GM21619 (cell line): ENCODE data around the gene ANHX.
"Not testable (repeated sequence)": the region's sequence is repeated elsewhere in the genome, so short reads cannot be mapped to it uniquely, and the experiment has no call there.

Experiments used
- ATAC-seq: cut with Tn5 transposase; IDR thresholded peaks from one replicate; pipeline ENCODE4 v1.9.1; 2021; ENCODE audit not compliant: unreplicated experiment

The ANHX gene

DNA sequence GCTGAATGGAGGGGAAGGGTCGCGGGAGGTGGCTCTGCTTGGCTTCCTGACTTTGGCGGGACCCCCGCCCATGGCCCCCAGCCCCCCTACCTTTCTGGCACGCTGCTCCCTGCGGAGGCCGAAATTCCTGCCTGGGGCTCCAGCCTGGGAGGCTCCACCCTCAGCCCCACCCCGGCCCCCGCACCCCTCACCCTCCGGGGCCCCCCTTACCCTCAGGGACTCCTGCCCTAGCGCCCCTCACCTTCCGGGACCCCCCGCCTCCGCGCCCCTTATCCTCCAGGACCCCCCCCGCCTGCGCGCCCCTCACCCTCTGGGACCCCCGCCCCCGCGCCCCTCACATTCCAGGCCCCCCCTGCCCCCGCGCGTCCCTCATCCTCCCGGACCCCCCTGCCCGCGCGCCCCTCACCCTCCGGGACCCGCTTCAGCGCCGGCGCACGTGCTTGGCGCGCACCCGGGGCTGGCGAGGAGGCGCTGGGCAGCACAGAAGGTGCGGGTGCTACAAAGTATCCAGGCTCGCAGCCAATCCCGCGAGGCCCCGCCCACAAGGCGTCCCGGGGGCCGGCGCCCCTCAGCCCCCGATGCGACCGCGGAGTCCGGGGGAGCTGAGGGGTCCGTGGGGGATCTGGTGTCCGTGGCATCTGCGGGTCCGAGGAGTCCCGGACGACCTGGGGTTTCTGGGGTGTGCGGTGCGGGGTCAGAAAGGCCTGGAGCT, at the start of gene ANHX:
Gene ANHX, minus strand, starts transcription at position 477 of the 712 bp plus-strand sequence. CDS start 1,521 bp downstream, outside the sequence.
- no peak for ATAC-seq

DNA sequence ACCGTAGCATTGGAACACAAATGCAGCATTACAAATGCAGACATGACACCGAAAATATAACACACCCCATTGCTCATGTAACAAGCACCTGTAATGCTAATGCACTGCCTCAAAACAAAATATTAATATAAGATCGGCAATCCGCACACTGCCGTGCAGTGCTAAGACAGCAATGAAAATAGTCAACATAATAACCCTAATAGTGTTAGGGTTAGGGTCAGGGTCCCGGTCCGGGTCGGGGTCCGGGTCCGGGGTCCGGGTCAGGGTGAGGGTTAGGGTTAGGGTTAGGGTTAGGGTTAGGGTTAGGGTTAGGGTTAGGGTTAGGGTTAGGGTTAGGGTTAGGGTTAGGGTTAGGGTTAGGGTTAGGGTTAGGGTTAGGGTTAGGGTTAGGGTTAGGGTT, 29.0 kb upstream of the ANHX start:
- not testable (repeated sequence) for ATAC-seq

DNA sequence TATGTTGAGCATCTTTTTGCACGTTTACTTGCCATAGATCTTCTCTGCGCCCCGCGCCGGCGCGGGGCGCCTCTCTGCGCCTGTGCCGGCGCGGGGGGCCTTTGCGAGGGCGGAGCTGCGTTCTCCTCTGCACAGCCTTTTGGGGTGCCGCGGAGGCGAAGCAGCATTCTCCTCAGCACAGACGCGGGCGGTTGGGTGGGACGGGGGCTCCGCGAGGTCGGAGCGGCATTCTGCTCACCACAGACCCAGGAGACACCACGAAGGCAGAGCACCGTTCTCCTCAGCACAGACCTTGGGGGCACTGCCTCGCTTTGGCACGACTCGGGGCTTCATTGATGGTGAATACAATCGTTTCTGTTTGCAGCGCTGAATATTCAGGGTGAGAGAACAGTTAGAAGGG, 28.5 kb upstream of the ANHX start:
- ATAC-seq = no peak

DNA sequence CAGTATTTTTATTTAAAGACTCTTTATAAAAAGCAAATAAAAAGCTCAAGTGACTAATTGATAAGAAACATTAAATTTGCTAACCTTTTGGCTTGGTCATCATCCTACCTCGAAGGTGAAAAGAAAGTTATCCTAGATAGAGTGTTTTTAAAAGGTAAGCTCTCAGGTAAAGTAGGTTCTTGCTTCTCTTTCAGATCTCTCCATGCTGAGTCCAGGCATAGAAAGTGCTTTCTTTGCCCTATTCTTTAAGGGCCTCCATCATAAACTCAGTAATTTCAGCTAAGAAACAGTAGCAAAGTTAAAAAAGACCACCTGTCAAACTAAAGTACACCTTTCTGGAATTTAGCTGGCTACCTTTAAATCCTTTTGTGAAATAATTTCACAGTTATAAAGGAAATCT, 20.6 kb upstream of the ANHX start:
- ATAC-seq = no peak

DNA sequence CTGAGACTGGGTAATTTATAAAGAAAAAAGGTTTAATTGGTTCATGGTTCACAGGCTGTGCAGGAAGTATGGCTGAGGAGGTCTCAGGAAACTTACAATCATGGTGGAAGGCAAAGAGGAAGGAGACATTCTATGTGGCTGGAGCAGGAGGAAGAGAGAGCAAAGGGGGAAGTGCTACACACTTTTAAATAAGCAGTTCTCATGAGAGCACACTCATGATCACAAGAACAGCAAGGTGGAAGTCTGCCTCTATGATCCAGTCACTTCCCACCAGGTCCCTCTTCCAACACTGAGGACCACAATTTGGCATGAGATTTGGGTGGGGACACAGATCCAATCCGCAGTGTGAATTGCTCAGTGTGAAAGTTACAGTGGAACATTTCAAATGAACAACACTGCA, 20.2 kb upstream of the ANHX start:
- not testable (repeated sequence) for ATAC-seq

DNA sequence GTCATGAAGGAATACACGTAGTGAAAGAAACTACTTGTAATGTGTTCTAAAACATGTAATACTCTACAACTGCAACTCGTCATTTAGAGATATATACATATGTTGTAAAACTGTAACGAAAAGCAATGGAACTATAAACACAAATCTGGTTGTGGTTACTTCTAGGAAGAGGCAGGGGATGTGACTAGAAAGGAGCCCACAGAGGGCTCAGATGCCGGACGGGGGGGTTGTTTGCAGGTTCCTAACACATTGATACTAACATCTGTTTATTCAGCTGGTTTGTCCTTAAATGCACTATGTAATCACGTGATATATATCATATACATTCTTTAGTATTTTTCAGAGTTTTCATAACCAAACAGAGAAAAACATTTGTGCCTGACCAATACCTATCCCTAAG, 16.1 kb upstream of the ANHX start:
- ATAC-seq = no peak

DNA sequence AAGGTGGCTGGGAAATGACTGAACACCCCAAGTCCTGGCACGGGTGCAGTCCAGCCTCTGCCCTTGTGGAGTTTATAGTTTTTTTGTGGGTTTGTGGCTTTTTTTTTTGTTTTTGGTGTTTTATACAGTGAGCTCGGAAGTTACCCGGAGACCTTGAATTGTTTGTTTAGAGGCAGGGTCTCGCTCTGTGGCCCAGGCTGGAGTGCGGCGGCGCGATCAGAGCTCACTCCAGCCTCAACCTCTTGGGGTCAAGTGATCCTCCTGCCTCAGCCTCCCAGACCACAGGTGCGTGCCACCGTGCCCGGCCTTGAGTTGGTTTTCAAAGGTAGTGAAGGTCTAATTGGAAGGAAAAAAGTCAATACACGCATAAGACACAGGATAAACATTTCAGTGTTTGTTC, 879 bp upstream of the ANHX start:
- ATAC-seq = no peak

DNA sequence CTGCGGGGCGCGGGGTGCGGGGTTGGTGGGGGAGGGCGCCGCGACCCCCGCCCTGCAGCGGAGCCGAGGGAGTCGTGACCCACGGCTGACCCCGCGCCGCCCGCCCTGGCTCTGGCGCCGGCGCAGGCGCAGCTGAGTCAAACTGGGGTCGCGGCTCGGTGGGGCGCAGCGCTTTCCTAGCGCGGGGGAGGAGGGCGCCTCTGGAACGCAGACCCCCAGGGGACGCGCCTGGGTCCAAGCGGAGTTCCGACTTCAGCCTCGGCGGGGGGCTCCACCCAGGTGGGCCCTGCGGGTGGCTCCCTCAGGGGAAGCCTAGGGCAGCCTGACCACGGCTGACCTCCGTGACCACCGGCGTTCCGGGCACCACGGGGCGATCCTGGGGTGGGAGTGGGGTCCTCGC, 467 bp upstream of the ANHX start:
- no peak for ATAC-seq

DNA sequence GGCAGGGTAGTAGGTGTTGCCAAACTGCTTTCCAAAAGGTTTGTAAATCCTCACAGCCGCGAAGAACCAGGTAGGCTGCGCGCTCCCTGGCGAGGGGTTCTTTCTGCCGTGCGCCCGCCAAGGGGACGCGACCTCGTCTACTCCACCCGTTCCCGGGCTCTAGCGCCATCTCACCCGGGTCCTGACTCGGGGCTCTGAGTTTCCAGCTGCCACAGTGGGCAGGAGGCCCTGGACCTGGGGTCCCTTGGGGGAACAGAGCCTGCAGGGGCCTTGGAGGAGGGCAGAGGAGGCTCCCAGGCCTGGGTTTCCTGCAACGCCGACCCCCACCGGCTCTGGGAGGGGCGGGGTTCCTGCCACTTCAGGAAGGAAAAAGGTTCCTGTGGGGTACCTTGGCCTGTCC, 706 bp downstream of the ANHX start:
- ATAC-seq = no peak

DNA sequence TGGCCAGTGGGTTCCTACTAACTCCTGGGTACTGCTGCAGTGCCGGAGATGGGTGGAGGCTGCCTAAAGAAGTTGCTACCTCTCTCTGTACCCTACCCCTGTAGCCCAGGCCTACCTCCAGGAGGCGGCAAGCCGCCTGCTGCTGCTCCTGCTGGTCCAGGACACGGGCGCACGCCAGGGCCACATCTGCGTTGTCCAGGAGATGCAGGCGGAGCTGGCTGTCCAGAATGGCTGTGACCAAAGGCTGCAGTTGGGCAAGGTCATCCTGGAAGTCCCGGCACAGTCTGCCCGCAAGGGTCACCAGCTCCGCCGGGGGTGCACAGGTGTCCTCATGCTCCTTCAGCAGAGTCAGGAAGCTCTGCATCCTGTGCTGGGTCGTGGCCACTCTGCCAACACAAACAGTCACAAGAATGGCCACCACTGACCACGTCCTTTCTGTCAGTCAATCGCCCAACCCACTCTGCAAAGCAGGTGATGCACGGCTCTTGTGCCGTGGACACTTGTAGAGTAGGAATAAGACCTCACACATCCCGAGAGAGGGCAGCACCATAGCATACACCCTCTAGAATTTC, 1.6 kb downstream of the ANHX start:
- no peak for ATAC-seq

DNA sequence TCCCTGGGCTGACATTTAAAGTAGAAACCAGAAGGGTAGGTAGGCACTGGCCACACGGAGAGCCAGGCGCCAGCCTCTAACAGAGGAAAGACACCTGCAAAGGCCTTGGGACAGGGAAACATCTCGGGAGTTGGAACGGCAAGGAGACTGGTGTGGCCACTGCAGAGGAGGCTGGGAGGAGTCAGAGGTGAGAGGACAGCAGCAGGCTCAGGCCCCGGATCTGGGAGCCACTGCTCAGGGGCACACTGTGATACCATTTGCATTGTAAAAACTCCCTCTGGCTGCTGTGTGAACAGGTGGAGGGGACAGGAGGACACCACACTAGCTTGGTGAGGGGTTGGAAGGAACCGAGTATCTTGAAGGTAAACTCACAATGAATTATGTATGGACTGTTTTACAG, 2.7 kb downstream of the ANHX start:
- ATAC-seq = no peak

DNA sequence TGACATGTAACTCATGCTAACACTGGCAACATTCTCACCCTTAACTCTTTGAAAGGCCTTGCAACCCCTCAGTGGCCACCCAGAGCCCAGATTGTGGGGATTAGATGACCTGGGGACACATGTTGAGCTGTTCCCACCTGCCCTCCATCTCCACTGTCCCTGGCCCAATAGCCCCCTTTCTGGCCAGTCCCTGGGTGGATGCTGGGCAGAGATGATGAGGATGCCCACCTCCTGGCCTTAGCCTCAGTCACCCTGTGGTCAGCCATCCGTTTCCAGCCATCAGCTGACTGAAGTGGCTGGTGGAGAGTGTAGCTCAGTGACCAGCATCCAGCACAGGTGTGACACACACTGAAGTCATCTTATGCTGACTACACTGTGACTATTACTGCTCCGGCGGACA, 4.7 kb downstream of the ANHX start:
- no peak for ATAC-seq

DNA sequence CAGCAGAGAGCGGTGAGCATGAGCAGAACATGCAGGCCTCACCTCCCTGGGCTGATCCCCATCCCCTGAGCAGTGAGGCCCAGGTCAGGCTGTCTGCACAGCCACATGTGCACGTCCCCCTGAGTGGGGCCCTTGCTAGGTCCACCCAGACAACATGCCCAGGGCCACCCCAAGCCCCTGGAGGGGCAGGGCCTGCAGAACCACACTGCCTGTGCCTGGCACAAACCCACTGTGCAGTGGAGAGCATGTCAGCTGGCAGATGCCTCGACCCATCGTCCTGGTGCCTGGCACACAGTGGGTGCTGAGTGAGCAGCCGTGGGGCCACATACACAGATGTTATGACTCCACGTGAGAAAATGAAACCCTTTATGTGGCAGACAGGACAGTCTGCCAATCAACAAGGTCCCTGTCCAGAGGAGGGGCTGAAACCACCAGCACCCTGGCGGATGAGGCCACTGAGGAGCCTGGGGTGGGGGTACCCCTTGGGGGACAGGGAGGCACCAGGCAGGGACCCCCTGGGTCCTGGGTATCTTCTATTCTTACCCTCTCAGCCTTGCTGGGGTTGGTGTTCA, 8.3 kb downstream of the ANHX start:
- ATAC-seq = no peak

DNA sequence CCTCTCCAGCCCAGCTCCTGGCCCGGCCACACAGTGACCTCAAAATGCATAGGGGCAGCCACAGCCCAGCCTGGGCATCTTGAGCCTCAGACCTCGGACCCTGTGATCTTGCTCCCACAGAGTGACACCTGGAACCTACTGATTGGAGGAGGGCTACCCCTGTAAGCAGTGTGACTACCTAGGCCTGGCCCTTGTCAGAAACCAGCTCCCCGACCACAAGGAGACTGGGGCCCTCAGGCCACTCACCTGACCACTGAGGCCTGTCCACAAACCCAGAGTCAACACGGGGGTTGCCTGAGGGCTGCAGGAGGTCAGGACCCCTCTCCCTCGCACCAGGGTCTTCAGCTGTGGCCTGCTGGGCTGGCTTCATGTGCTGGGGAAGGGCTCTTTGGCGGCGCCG, 9.0 kb downstream of the ANHX start:
- ATAC-seq = no peak

DNA sequence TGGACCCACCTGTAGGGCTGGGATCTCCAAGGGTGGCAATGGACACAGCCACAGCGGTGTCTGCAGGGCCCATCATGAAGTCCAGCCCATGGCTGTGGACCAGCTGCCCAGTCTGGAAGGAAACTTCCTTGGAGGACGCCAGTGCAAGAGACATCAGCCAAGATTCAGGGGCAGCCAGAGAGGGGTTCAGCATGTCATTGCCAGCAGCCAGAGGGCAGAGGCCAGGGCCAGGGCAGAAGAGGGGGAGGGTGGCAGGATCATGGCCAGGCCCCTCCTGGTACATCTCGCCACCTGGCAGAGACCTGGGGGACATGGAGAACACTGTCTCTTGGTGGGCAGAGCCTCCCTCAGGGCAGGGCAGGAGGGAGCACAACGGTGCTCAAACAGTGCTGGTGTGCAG, 10.2 kb downstream of the ANHX start:
- no peak for ATAC-seq

DNA sequence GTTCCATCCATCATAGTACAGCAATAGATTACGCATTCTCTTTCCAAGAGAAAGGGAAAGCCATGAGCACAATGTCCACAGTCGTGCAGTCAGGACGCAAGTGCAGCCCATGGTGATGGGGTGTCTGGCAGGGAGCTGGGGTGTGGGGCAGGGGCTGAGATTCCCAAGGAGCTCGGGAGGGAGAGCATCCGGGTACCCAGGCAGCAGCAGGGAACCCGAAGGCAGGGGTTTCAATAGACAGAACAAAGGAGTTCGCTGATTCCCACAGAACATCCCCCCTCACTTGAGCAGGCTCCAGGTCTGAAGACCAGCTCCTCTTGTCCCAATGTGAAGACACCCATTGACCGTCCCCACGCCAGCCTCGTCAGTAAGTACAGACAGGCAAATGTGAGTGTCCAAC, 13.5 kb downstream of the ANHX start:
- ATAC-seq = no peak

DNA sequence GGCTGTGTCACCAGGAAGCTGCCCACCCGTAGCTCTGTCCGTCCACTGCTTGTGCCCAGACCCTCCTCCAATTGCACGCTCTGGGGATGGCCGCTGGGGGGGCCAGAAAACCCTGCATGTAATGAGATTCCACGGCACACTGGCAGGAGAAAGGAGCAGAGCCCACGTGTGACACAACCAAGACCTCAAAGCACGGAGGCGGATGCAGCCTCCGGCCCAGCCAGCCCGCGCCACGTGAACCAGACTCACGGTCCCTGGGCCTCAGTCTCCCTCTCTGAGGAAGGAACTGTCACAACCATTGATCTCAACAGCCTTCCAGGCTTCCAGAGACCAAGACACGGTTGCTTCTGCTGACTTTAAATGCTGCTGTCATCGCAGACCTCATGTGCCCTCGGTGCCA, 14.4 kb downstream of the ANHX start:
- ATAC-seq = no peak

DNA sequence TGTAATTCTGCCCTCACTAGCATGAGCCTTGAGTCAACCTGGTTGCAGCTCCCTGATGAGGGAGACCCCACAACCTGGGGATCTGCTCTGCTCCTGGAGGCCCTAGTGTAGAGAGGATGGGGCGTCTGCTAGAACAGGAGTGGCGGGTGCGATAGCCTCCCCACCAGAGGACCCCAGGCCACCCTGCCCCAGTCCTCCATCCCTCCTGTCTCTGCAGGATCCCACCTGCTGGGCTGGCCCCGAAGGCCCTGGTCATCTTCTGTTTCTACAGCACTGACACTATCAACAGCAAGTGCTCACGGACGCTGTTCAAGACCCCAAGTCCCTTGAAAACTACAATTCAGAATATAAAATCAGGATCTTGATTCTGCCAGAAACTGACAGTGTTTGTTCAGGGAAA, 15.2 kb downstream of the ANHX start:
- ATAC-seq = no peak

DNA sequence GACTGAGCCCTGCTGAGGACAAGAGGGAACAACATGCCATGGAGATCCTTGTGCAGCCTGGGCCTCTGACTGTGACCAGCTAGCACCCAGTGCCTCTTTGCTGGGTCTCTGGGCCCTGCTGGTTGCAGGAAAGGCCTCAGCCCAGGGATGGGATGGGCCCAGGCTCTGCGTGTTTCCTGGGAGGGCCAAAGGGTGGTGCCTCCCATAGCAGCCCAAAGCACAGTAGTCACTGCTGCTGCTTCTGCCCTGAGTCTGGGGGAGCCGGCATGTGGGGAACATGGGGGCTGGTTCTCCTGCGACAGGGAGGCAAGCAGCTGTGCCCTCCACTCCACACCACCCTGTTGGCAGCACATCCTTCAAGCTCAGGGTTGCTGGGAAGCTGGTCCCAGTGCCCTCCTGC, 18.5 kb downstream of the ANHX start:
- no peak for ATAC-seq

DNA sequence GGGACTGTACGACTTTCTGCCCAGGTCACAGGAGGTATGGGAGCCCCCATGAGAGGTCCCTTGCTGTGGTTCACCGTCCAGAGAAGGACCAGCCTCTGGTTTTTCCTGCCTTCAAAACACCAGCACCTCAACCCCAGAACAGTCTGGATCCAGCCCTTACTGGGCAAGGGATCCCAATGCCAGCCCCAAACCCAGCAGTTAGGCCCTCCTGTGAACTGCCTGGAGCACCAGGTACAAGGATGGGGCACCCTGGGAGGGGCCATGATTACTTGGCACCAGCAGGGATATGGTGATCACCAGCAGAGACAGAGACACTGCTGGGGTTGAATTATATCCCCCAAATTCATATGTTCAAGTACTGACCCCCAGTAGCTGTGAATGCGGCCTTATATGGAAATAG, 20.0 kb downstream of the ANHX start:
- ATAC-seq = no peak

DNA sequence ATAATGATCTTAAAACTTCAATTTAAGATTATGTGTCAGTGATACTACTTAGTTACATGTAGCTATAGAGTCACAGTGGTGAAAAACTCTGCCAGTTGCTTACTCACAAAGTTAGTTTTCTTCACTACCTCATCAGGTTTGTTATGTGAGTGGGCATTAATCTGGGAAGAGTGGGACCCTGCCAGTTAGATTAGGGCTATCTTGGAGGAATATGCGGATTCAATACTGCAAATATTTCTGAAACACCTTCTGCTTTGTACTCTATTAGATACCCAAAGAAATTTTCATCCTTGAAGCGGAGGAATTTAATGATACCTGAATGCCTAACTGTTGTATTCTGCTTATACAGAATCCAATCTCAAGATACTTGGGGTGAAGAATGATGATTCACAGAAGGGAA, 29.3 kb downstream of the ANHX start:
- ATAC-seq = no peak

DNA sequence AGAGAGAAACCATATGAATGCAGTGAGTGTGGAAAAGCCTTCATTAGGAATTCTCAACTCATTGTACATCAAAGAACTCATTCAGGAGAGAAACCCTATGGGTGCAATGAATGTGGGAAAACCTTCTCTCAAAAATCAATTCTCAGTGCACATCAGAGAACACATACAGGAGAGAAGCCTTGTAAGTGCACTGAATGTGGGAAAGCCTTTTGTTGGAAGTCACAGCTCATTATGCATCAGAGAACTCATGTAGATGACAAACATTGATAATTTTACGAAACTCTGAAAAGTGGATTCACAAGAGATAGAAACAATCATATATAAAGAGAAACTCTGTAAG, 31.4 kb downstream of the ANHX start:
- no peak for ATAC-seq
